D721Med (cell line): ENCODE measurements around the gene FEV.

Experiments used
- DNase-seq: peaks from one replicate; pipeline ENCODE4 v3.0.0; 2011; ENCODE audit warnings: low spot score; ENCODE audit not compliant: insufficient read length
- FAIRE-seq: peaks from 2 replicates; lab custom pipeline; 2011; peaks lifted over from hg19 to GRCh38; lab: Jason Lieb, UNC
- TF ChIP-seq, protein P1 (sequence below): IDR thresholded peaks from 2 replicates; pipeline ENCODE4 v1.5.1; 2012; ENCODE audit warnings: mild to moderate bottlenecking, control low read depth; ENCODE audit not compliant: insufficient read depth; ENCODE audit errors: missing control alignments

FEV gene

GRCh38 chr2:219017201-219017931 is 32.4 kb upstream of the FEV start:
- DNase-seq: no peak
- TF ChIP-seq, protein P1, sequence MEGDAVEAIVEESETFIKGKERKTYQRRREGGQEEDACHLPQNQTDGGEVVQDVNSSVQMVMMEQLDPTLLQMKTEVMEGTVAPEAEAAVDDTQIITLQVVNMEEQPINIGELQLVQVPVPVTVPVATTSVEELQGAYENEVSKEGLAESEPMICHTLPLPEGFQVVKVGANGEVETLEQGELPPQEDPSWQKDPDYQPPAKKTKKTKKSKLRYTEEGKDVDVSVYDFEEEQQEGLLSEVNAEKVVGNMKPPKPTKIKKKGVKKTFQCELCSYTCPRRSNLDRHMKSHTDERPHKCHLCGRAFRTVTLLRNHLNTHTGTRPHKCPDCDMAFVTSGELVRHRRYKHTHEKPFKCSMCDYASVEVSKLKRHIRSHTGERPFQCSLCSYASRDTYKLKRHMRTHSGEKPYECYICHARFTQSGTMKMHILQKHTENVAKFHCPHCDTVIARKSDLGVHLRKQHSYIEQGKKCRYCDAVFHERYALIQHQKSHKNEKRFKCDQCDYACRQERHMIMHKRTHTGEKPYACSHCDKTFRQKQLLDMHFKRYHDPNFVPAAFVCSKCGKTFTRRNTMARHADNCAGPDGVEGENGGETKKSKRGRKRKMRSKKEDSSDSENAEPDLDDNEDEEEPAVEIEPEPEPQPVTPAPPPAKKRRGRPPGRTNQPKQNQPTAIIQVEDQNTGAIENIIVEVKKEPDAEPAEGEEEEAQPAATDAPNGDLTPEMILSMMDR: no peak
- no peak for FAIRE-seq

GRCh38 chr2:219016721-219017120 is 31.7 kb upstream of the FEV start:
- FAIRE-seq: no peak
- TF ChIP-seq, protein P1: no peak
- DNase-seq: no peak

DNA sequence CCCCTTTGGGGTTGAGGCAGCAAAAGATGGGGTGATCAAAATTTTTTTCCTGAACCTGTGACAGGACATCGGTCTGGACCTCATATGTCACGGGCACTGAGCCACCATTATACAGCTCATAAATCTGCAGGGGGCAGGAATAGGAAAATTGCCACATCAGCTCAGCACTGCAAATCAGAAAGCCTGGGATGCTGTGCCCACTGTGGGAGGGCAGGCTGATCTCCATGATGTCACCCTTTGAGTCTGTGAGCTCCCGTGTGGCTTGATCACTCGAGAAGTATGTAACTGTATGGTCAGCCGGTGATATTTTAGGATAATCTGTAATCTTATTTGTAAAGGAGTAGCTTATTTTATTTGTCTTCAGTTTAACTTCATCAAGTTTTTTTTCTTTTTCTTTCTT is 25.9 kb upstream of the FEV start:
- TF ChIP-seq, protein P1: no peak
- FAIRE-seq: no peak
- DNase-seq: no peak

- DNase-seq (no peak), FAIRE-seq (no peak)
- TF ChIP-seq, protein P1: peak; percentile 29
Measured at GRCh38 chr2:219010162-219010756, 25.3 kb upstream of the FEV start.

DNA sequence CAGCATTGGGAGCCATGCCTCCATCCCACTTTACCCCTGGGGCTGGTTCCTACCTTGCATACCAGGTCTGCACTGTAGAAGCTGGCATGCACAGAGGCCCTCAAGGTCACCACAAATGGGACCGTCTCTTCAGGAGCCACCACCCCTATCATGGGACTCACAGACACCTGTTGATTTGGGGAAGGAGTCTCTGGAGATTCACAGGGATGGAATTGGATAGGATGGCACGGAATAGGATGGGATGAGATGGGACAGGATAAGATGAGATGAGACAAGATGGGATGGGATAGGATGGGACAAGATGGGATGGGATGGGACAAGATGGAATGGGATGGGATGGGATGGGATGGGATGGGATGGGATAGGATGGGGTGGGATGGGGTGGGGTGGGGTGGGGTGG is 24.3 kb upstream of the FEV start:
- TF ChIP-seq, protein P1: no peak
- DNase-seq (no peak), FAIRE-seq (no peak)

- DNase-seq (no peak), FAIRE-seq (no peak)
- TF ChIP-seq, protein P1: no peak
Measured at GRCh38 chr2:219003979-219004378, 19.0 kb upstream of the FEV start.

GRCh38 chr2:219003267-219003634 is 18.3 kb upstream of the FEV start:
- DNase-seq (no peak), FAIRE-seq (no peak)
- TF ChIP-seq, protein P1: no peak
